ENCODE data around the gene ABITRAM. TPM values are rescaled to one million over a fixed set of nuclear protein-coding genes. Genes with fewer than 3 reads are reported as not detected.

Gene ABITRAM
- total RNA-seq, 1 experiment from 2014 or later, result 23.6 TPM

DNA sequence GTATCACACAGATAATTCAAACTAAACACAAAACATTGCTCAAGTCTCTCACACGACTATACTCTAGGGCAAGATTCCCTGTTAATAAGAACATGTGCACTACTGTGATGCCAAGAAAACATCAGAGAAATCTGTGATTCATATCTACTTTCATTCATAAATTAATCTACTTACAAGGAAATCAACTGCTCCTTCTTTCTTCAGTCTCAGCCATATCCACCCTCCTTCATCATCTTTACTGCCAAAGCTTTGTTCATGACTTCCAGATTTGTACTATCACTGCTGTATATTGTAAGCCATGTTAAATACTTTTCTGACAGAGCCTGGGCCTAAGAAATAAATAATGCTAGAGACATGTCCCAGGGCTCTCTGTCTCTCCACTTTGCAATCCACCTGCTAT, 44.0 kb downstream of the ABITRAM start:
- H3K4me2 ChIP-seq, result no peak overlapping the region
- CTCF ChIA-PET, result no interaction called here
- no peak for DNase-seq
- no peaks in the 10 kb centered on the region for H3K27me3 ChIP-seq (ENCODE audit: insufficient read depth, low read depth)
- H3K9me2 ChIP-seq (ENCODE audit: insufficient read depth), result no peaks in the 10 kb centered on the region; the same call in 1 of the 2 replicates
- H3K79me2 ChIP-seq (ENCODE audit: low read depth), result no peaks in the 10 kb centered on the region
- intact Hi-C loops (cut with micrococcal nuclease; ENCODE audit: unreplicated experiment), result no loop called here
- H3K36me3 ChIP-seq (ENCODE audit: low read depth), result peaks cover 5% of the 10 kb centered on the region
- no peaks in the 10 kb centered on the region for H3F3A ChIP-seq (ENCODE audit: insufficient read depth, low read depth)
- 0 out of 2 replicates have a peak, but pooled peaks cover 4% of the 10 kb centered on the region for H4K20me1 ChIP-seq (ENCODE audit: insufficient read depth)
- BruUV-seq (replicated peaks), result no TSS peak
- no peak overlapping the region for H3K27ac ChIP-seq
- no peaks in the 10 kb centered on the region for H3K4me1 ChIP-seq (replicated peaks; ENCODE audit: insufficient read depth)
- H3K9me3 ChIP-seq (ENCODE audit: insufficient read depth, low read depth), result no peaks in the 10 kb centered on the region
- no peak overlapping the region for H3K4me3 ChIP-seq
- POLR2A ChIA-PET (ENCODE audit: unreplicated experiment), result no interaction called here
- H2AFZ ChIP-seq, result no peak overlapping the region
- TF ChIP-seq CTCF (conservative IDR thresholded peaks at IDR 0.05) (no peak), EZH2 (IDR thresholded peaks at IDR 0.05; ENCODE audit: low read depth) (no peak)

GRCh38 chr9:108980893-108981292, 46.7 kb downstream of the ABITRAM start:
- CTCF ChIA-PET, result no interaction called here
- DNase-seq, result no peak

GRCh38 chr9:108983885-108984284, 49.7 kb downstream of the ABITRAM start:
- H3K36me3 ChIP-seq (ENCODE audit: low read depth), result peaks cover 12% of the 10 kb centered on the region
- TF ChIP-seq CTCF (conservative IDR thresholded peaks at IDR 0.05) (no peak), EZH2 (IDR thresholded peaks at IDR 0.05; ENCODE audit: low read depth) (no peak)
- H3K4me1 ChIP-seq (replicated peaks; ENCODE audit: insufficient read depth), result no peaks in the 10 kb centered on the region
- no peak overlapping the region for H3K4me3 ChIP-seq
- POLR2A ChIA-PET (ENCODE audit: unreplicated experiment), result no interaction called here
- no peaks in the 10 kb centered on the region for H3K9me3 ChIP-seq (ENCODE audit: insufficient read depth, low read depth)
- no TSS peak for BruUV-seq (replicated peaks)
- H3K27me3 ChIP-seq (ENCODE audit: insufficient read depth, low read depth), result no peaks in the 10 kb centered on the region
- H3F3A ChIP-seq (ENCODE audit: insufficient read depth, low read depth), result no peaks in the 10 kb centered on the region
- H3K79me2 ChIP-seq (ENCODE audit: low read depth), result no peaks in the 10 kb centered on the region
- intact Hi-C loops (cut with micrococcal nuclease; ENCODE audit: unreplicated experiment), result no loop called here
- no peak for DNase-seq
- H3K27ac ChIP-seq, result no peak overlapping the region
- H3K9me2 ChIP-seq (ENCODE audit: insufficient read depth), result no peaks in the 10 kb centered on the region
- no peak overlapping the region for H2AFZ ChIP-seq
- no peak overlapping the region for H3K4me2 ChIP-seq
- CTCF ChIA-PET, result no interaction called here
- H4K20me1 ChIP-seq (ENCODE audit: insufficient read depth), result no peaks in the 10 kb centered on the region

More at GRCh38 chr9:108980893-108981292, 46.7 kb downstream of the ABITRAM start:
- Histone ChIP-seq H3K79me2 (ENCODE audit: low read depth) (no peaks in the 10 kb centered on the region), H3K27ac (no peak overlapping the region), H3K9me2 (ENCODE audit: insufficient read depth) (no peaks in the 10 kb centered on the region; the same call in 1 of the 2 replicates), H3K27me3 (ENCODE audit: insufficient read depth, low read depth) (no peaks in the 10 kb centered on the region), H3K4me2 (no peak overlapping the region), H2AFZ (no peak overlapping the region), H3K36me3 (ENCODE audit: low read depth) (peaks cover 11% of the 10 kb centered on the region), H3K4me3 (no peak overlapping the region), H3F3A (ENCODE audit: insufficient read depth, low read depth) (no peaks in the 10 kb centered on the region), H4K20me1 (ENCODE audit: insufficient read depth) (0 out of 2 replicates have a peak, but pooled peaks cover 4% of the 10 kb centered on the region), H3K9me3 (ENCODE audit: insufficient read depth, low read depth) (no peaks in the 10 kb centered on the region), H3K4me1 (replicated peaks; ENCODE audit: insufficient read depth) (no peaks in the 10 kb centered on the region)
- no peak for TF ChIP-seq CTCF (conservative IDR thresholded peaks at IDR 0.05)
- TF ChIP-seq EZH2 (IDR thresholded peaks at IDR 0.05; ENCODE audit: low read depth), result no peak
- intact Hi-C loops (cut with micrococcal nuclease; ENCODE audit: unreplicated experiment), result no loop called here
- POLR2A ChIA-PET (ENCODE audit: unreplicated experiment), result no interaction called here
- BruUV-seq (replicated peaks), result no TSS peak

Other genes with a start within 250 kb of the ABITRAM start
- not detected in 2 replicates for gene ACTL7B, start 78.4 kb upstream of the ABITRAM start, total RNA-seq (2021)
- not detected in 2 replicates for gene ACTL7A, start 72.1 kb upstream of the ABITRAM start, total RNA-seq (2021)
- gene ELP1, start 276 bp upstream of the ABITRAM start, total RNA-seq (2021), result 29.6 and 35.1 TPM in 2 replicates
- 57.7 and 71.3 TPM in 2 replicates for gene CTNNAL1, start 79.1 kb downstream of the ABITRAM start, total RNA-seq (2021)
- 58.7 and 60.3 TPM in 2 replicates for gene TMEM245, start 185.5 kb downstream of the ABITRAM start, total RNA-seq (2021)
- gene FRRS1L, start 232.8 kb downstream of the ABITRAM start, total RNA-seq (2021), result not detected in 2 replicates

All from PC-9 (cell line).